ENCODE results near the gene BMPR1B. TPM values are rescaled to one million over a fixed set of nuclear protein-coding genes. Genes with fewer than 3 reads are reported as not detected.

BMPR1B gene
- total RNA-seq, 1 experiment from 2014 or later: not detected

DNA sequence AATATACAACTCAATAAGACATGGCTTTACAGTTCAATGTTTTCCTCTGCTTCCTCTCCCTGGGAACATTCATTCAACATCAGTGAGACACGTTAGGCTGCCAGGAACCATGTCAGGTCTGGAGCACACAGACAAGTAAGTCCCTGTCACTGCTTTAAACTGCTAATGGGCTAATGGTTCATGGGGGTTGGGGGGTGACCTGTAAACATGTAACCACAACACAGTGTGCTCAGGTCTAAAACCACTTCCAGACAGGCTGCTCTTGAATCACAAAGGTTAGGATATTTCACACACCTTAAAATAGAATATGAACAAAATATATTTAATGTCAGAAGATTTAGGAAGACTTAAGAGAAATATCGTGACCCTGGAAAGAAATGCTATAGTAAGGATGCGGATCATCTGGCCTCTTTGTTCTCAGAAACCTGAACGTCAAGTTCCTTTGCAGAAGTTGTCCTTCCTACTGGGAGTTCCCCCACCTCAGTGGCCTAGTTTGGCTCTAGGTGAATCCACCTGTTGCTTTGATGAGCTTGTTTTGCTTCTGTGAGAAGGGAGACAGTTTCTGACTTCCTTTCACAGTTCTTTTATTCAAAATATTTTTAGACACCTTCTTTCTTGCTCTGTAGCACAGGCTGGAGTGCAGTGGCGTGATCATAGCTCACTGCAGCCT is 431.1 kb downstream of the BMPR1B start:
- Histone ChIP-seq H4K20me1 (ENCODE audit: insufficient read depth) (no peaks in the 10 kb centered on the region), H2AFZ (ENCODE audit: low read depth, low read length, poor library complexity, severe bottlenecking) (no peak overlapping the region), H3K9ac (ENCODE audit: low read length) (no peak overlapping the region), H3K4me2 (ENCODE audit: low read length) (no peak overlapping the region), H3K9me3 (ENCODE audit: control insufficient read depth in 1 of 2, insufficient read depth in 1 of 2, low read depth in 1 of 2, low read length in 2 of 2) (no peaks in the 10 kb centered on the region), H3K9me2 (ENCODE audit: insufficient read depth) (no peaks in the 10 kb centered on the region), H3K27me3 (ENCODE audit: insufficient read depth, low read length) (no peaks in the 10 kb centered on the region), H3K79me2 (ENCODE audit: insufficient read depth, low read length) (no peaks in the 10 kb centered on the region), H3K27ac (ENCODE audit: low read depth, low read length) (no peak overlapping the region), H3K4me3 (replicated peaks in 1 of 2; ENCODE audit: low read depth in 1 of 2, low read length in 2 of 2) (no peak overlapping the region), H3K36me3 (ENCODE audit: control insufficient read depth in 1 of 2, insufficient read depth in 2 of 2, low read length in 2 of 2) (no peaks in the 10 kb centered on the region), H3K4me1 (ENCODE audit: control insufficient read depth in 1 of 2, insufficient read depth in 2 of 2, low read length in 2 of 2) (no peaks in the 10 kb centered on the region)
- ChIA-PET CTCF (no interaction called here), POLR2A (no interaction called here), RAD21 (ENCODE audit: low non-redundant PET in 1 of 2, low total read pairs in 2 of 2, uncharacterized antibody in 2 of 2, unreplicated experiment in 2 of 2) (no interaction called here)
- DNase-seq (ENCODE audit: low read depth, low spot score): no peak
- ATAC-seq: no peak
- intact Hi-C loops (cut with micrococcal nuclease): no loop called here
- TF ChIP-seq SIN3A (IDR thresholded peaks at IDR 0.05; ENCODE audit: low read depth): no peak
- BruUV-seq (replicated peaks): no TSS peak

- ATAC-seq: no peak
- no peaks in the 10 kb centered on the region for H4K20me1 ChIP-seq (ENCODE audit: insufficient read depth)
- H3K9me2 ChIP-seq (ENCODE audit: insufficient read depth): no peaks in the 10 kb centered on the region
- ChIA-PET CTCF (no interaction called here), POLR2A (no interaction called here), RAD21 (ENCODE audit: low non-redundant PET in 1 of 2, low total read pairs in 2 of 2, uncharacterized antibody in 2 of 2, unreplicated experiment in 2 of 2) (no interaction called here)
- TF ChIP-seq TCF7L2 (IDR thresholded peaks at IDR 0.05; ENCODE audit: borderline replicate concordance, extremely low read depth, insufficient read depth, insufficient read length): no peak
- no peak for TF ChIP-seq CBX3 (IDR thresholded peaks at IDR 0.05; ENCODE audit: low read depth)
- TF ChIP-seq SP1 (IDR thresholded peaks at IDR 0.05; ENCODE audit: low read depth): no peak
- TF ChIP-seq JUND (IDR thresholded peaks at IDR 0.05): no peak
- TF ChIP-seq, protein P1, sequence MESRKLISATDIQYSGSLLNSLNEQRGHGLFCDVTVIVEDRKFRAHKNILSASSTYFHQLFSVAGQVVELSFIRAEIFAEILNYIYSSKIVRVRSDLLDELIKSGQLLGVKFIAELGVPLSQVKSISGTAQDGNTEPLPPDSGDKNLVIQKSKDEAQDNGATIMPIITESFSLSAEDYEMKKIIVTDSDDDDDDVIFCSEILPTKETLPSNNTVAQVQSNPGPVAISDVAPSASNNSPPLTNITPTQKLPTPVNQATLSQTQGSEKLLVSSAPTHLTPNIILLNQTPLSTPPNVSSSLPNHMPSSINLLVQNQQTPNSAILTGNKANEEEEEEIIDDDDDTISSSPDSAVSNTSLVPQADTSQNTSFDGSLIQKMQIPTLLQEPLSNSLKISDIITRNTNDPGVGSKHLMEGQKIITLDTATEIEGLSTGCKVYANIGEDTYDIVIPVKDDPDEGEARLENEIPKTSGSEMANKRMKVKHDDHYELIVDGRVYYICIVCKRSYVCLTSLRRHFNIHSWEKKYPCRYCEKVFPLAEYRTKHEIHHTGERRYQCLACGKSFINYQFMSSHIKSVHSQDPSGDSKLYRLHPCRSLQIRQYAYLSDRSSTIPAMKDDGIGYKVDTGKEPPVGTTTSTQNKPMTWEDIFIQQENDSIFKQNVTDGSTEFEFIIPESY (IDR thresholded peaks at IDR 0.05; ENCODE audit: extremely low read depth, insufficient replicate concordance, low read length): no peak
- TF ChIP-seq ZNF274 (IDR thresholded peaks at IDR 0.05; ENCODE audit: low read depth, low read length): no peak
- no peak overlapping the region for H3K27ac ChIP-seq (ENCODE audit: low read depth, low read length)
- no peak overlapping the region for H3K4me2 ChIP-seq (ENCODE audit: low read length)
- no TSS peak for BruUV-seq (replicated peaks)
- H3K36me3 ChIP-seq (ENCODE audit: control insufficient read depth in 1 of 2, insufficient read depth in 2 of 2, low read length in 2 of 2): no peaks in the 10 kb centered on the region
- H3K4me1 ChIP-seq (ENCODE audit: control insufficient read depth in 1 of 2, insufficient read depth in 2 of 2, low read length in 2 of 2): no peaks in the 10 kb centered on the region
- H3K4me3 ChIP-seq (replicated peaks in 1 of 2; ENCODE audit: low read depth in 1 of 2, low read length in 2 of 2): no peak overlapping the region
- DNase-seq (ENCODE audit: low read depth, low spot score): no peak
- H2AFZ ChIP-seq (ENCODE audit: low read depth, low read length, poor library complexity, severe bottlenecking): no peak overlapping the region
- no peaks in the 10 kb centered on the region for H3K27me3 ChIP-seq (ENCODE audit: insufficient read depth, low read length)
- H3K9me3 ChIP-seq (ENCODE audit: control insufficient read depth in 1 of 2, insufficient read depth in 1 of 2, low read depth in 1 of 2, low read length in 2 of 2): no peaks in the 10 kb centered on the region
- intact Hi-C loops (cut with micrococcal nuclease): no loop called here
- no peak overlapping the region for H3K9ac ChIP-seq (ENCODE audit: low read length)
- no peaks in the 10 kb centered on the region for H3K79me2 ChIP-seq (ENCODE audit: insufficient read depth, low read length)
These were observed 433.1 kb downstream of the BMPR1B start for GRCh38 chr4:95190751-95191436.

Measured in HCT116 (cell line).